Aorta (tissue), 5 donors: ENCODE data around the gene ZNF331. TPM values are rescaled to one million over a fixed set of nuclear protein-coding genes. Genes with fewer than 3 reads are reported as not detected.
A peak's percentile ranks its signal among the peaks of the same experiment; 100 is the strongest.

Experiments used
- ATAC-seq: fragments of 200-7000 bp; cut with Tn5 transposase; one replicate; pipeline ENCODE4 v1.9.1; 2022; ENCODE audit warnings: moderate library complexity; ENCODE audit not compliant: low FRiP score
- DNase-seq, 2 donors: peaks; one replicate each; pipeline ENCODE4 v3.0.0-alpha.2; 2020
- H3K27ac ChIP-seq, 2 donors: one replicate each; pipeline ENCODE4 v1.5.1; 2013; ENCODE audit warnings: low read length in 2 of 2, mild to moderate bottlenecking in 2 of 2, moderate library complexity in 2 of 2, control low read depth in 1 of 2, inconsistent platforms in 1 of 2, low read depth in 1 of 2
- H3K27me3 ChIP-seq, 2 donors: one replicate each; pipeline ENCODE4 v1.6.1; 2013; ENCODE audit warnings: control low read depth in 1 of 2, low read length in 1 of 2, mild to moderate bottlenecking in 1 of 2, moderate library complexity in 1 of 2; ENCODE audit not compliant: insufficient read depth in 2 of 2, control insufficient read depth in 1 of 2
- H3K36me3 ChIP-seq, 2 donors: one replicate each; pipeline ENCODE4 v1.6.1; 2013; ENCODE audit warnings: control low read depth in 1 of 2, low read length in 1 of 2, mild to moderate bottlenecking in 1 of 2; ENCODE audit not compliant: insufficient read depth in 2 of 2, control insufficient read depth in 1 of 2
- H3K4me1 ChIP-seq, 2 donors: one replicate each; pipeline ENCODE4 v1.6.1; 2013; ENCODE audit warnings: low read length in 2 of 2, control low read depth in 1 of 2, mild to moderate bottlenecking in 1 of 2, moderate library complexity in 1 of 2; ENCODE audit not compliant: insufficient read depth in 2 of 2, control insufficient read depth in 1 of 2
- H3K4me3 ChIP-seq, 2 donors: one replicate each; pipeline ENCODE4 v1.5.1; 2013; ENCODE audit warnings: low read length in 2 of 2, control low read depth in 1 of 2, mild to moderate bottlenecking in 1 of 2
- H3K9me3 ChIP-seq: one replicate; pipeline ENCODE4 v1.6.1; 2013; ENCODE audit warnings: mild to moderate bottlenecking, low read length; ENCODE audit not compliant: control insufficient read depth
- WGBS, 2 donors: extraction: QIAGEN DNeasy Blood & Tissue Kit; methylation state at CpG; one replicate each; pipeline ENCODE4 v1.1.7; 2013; 5-methylcytosine and 5-hydroxymethylcytosine counted together
- intact Hi-C, 2 donors: fragments of 100-400 bp; cut with DNase I; formaldehyde crosslinking; loops; one replicate each; pipeline versions ENCODE4 v1.14.2 to v1.15.0; 2022
- polyA plus RNA-seq, 2 donors: library from polyadenylated mRNA; stranded (reverse); fragments of 200-250 nt; gene quantifications; one replicate each; pipeline ENCODE4 v1.2.3, GENCODE V29; 2013
- total RNA-seq, 2 donors: library from RNA; stranded (reverse); fragmentation: NEBNext Ultra II Directional; extraction: Animal tissue kit (Norgen Biotek cat#: 25700); gene quantifications; one replicate each; pipeline ENCODE4 v1.2.1, GENCODE V29; 2021
- donor health status: healthy with polysubstance abuse.
- donor health status: Bipolar disorder and iron deficiency.
- donor health status: DM: no; HTN: no; CAD: no.
- donor health status: DM: no; HTN: no; CAD: no.
- donor health status: DM: yes; HTN: yes; CAD: no.

The ZNF331 gene
- total and polyA plus RNA-seq, 4 donors: 7.3 to 59.6 (median 17.3) TPM

GRCh38 chr19:53546758-53547513, 9.0 kb downstream of the ZNF331 start:
- no peak for ATAC-seq
- H3K36me3 ChIP-seq: no peaks in the 10 kb centered on the region
- H3K9me3 ChIP-seq: no peaks in the 10 kb centered on the region
- no peaks in the 10 kb centered on the region for H3K4me1 ChIP-seq
- DNase-seq: no peak
- WGBS, 2 donors: 69 to 71% methylated on average over 7 of the region's 7 CpGs
- no peak overlapping the region for H3K4me3 ChIP-seq
- no peak overlapping the region for H3K27ac ChIP-seq
- intact Hi-C loops: no loop called here
- H3K27me3 ChIP-seq: no peaks in the 10 kb centered on the region

- WGBS, 2 donors: 54 to 60% methylated on average over 3 of the region's 3 CpGs
These were observed 11.4 kb downstream of the ZNF331 start for GRCh38 chr19:53549340-53549739.

GRCh38 chr19:53552001-53552721, 14.2 kb downstream of the ZNF331 start:
- intact Hi-C loops: no loop called here
- Histone ChIP-seq H3K27me3 (no peaks in the 10 kb centered on the region), H3K9me3 (no peaks in the 10 kb centered on the region), H3K4me1 (no peaks in the 10 kb centered on the region), H3K4me3 (no peak overlapping the region), H3K36me3 (no peaks in the 10 kb centered on the region), H3K27ac (no peak overlapping the region)
- DNase-seq (no peak), ATAC-seq (no peak)
- 91 to 92% methylated on average over 6 of the region's 6 CpGs for WGBS, 2 donors

More at GRCh38 chr19:53549340-53549739, 11.4 kb downstream of the ZNF331 start:
- DNase-seq (no peak), ATAC-seq (peak; percentile 55)
- H3K27ac ChIP-seq: no peak overlapping the region
- no peaks in the 10 kb centered on the region for H3K36me3 ChIP-seq
- H3K27me3 ChIP-seq: no peaks in the 10 kb centered on the region
- no peaks in the 10 kb centered on the region for H3K9me3 ChIP-seq
- intact Hi-C loops: no loop called here
- H3K4me1 ChIP-seq: no peaks in the 10 kb centered on the region
- H3K4me3 ChIP-seq: no peak overlapping the region

- no peak overlapping the region for H3K27ac ChIP-seq
- DNase-seq: no peak
- H3K4me3 ChIP-seq: no peak overlapping the region
- no peaks in the 10 kb centered on the region for H3K27me3 ChIP-seq
- no peak for ATAC-seq
- intact Hi-C loops: no loop called here
- H3K4me1 ChIP-seq: no peaks in the 10 kb centered on the region
- no peaks in the 10 kb centered on the region for H3K9me3 ChIP-seq
- 90 to 94% methylated on average over 2 of the region's 2 CpGs for WGBS, 2 donors
- H3K36me3 ChIP-seq: no peaks in the 10 kb centered on the region
These were observed 15.2 kb downstream of the ZNF331 start for GRCh38 chr19:53553156-53553555.

GRCh38 chr19:53553865-53554791, 16.2 kb downstream of the ZNF331 start:
- ATAC-seq: peak; percentile 94
- intact Hi-C loops: no loop called here
- no peaks in the 10 kb centered on the region for H3K4me1 ChIP-seq
- H3K36me3 ChIP-seq: no peaks in the 10 kb centered on the region
- 52% methylated on average over 73 to 77 of the region's 77 CpGs for WGBS, 2 donors
- no peaks in the 10 kb centered on the region for H3K27me3 ChIP-seq
- H3K27ac ChIP-seq: peak overlapping the region in 1 of 2 donors; percentile 69
- H3K4me3 ChIP-seq: peak overlapping the region; percentile 5 to 44
- DNase-seq: peak; percentile 94 to 96
- no peaks in the 10 kb centered on the region for H3K9me3 ChIP-seq

- H3K36me3 ChIP-seq: no peaks in the 10 kb centered on the region
- peak overlapping the region in 1 of 2 donors; percentile 69 for H3K27ac ChIP-seq
- no peaks in the 10 kb centered on the region for H3K9me3 ChIP-seq
- WGBS, 2 donors: 50 to 58% methylated on average over 24 of the region's 24 CpGs
- ATAC-seq (peak; percentile 62), DNase-seq (no peak)
- no peaks in the 10 kb centered on the region for H3K27me3 ChIP-seq
- peak overlapping the region; percentile 2 to 44 for H3K4me3 ChIP-seq
- intact Hi-C loops: no loop called here
- no peaks in the 10 kb centered on the region for H3K4me1 ChIP-seq
These were observed 16.9 kb downstream of the ZNF331 start for GRCh38 chr19:53554804-53555203.

- Histone ChIP-seq H3K4me3 (no peak overlapping the region), H3K9me3 (no peaks in the 10 kb centered on the region), H3K36me3 (no peaks in the 10 kb centered on the region), H3K27ac (no peak overlapping the region), H3K27me3 (no peaks in the 10 kb centered on the region), H3K4me1 (no peaks in the 10 kb centered on the region)
- 89 to 93% methylated on average over 12 to 13 of the region's 13 CpGs for WGBS, 2 donors
- no peak for DNase-seq
- no peak for ATAC-seq
- intact Hi-C loops: no loop called here
These were observed 17.4 kb downstream of the ZNF331 start for GRCh38 chr19:53555352-53555751.

- no peak overlapping the region for H3K27ac ChIP-seq
- peaks cover 6% of the 10 kb centered on the region for H3K9me3 ChIP-seq
- 92 to 95% methylated on average over 12 of the region's 12 CpGs for WGBS, 2 donors
- H3K4me1 ChIP-seq: no peaks in the 10 kb centered on the region
- ATAC-seq (no peak), DNase-seq (peak in 1 of 2 donors; percentile 21)
- H3K4me3 ChIP-seq: no peak overlapping the region
- H3K27me3 ChIP-seq: no peaks in the 10 kb centered on the region
- peaks cover 0 to 6% of the 10 kb centered on the region in 2 donors for H3K36me3 ChIP-seq
- intact Hi-C loops: no loop called here
These were observed 33.4 kb downstream of the ZNF331 start for GRCh38 chr19:53571339-53571738.
